Activated CD4-positive, alpha-beta memory T cell treated with anti-CD3 and anti-CD28 coated beads, Interleukin-2, amount 10 ng/mL, durations not matched to agents 7 days and 5 days (primary cell): ENCODE data around the gene MYCBPAP. TPM values are rescaled to one million over a fixed set of nuclear protein-coding genes. Genes with fewer than 3 reads are reported as not detected.
"Not testable (repeated sequence)": the region's sequence is repeated elsewhere in the genome, so short reads cannot be mapped to it uniquely, and the experiment has no call there.

Source experiments
- CTCF ChIA-PET: fragments of 350-600 bp; sonication (Branson Sonifier 250); formaldehyde crosslinking; loops from one replicate; lab custom pipeline; 2021; ENCODE audit warnings: antibody characterized with exemption, inconsistent platforms; lab: Charles Lee
- POLR2A ChIA-PET: fragments of 350-600 bp; sonication (Branson Sonifier 250); formaldehyde crosslinking; loops from one replicate; lab custom pipeline; 2021; ENCODE audit warnings: antibody characterized with exemption; lab: Charles Lee
- DNase-seq: peaks from one replicate; pipeline ENCODE4 v3.0.0-alpha.2; 2020
- H3K27ac Mint-ChIP-seq: one replicate; pipeline ENCODE4 v1.8.0; 2021; ENCODE audit warnings: mild to moderate bottlenecking, mixed read lengths
- H3K27me3 Mint-ChIP-seq: one replicate; pipeline ENCODE4 v1.8.0; 2021; ENCODE audit warnings: mixed read lengths
- H3K36me3 Mint-ChIP-seq: one replicate; pipeline ENCODE4 v1.8.0; 2021; ENCODE audit warnings: low read depth, mixed read lengths
- H3K4me1 Mint-ChIP-seq: one replicate; pipeline ENCODE4 v1.8.0; 2021; ENCODE audit warnings: mixed read lengths
- H3K4me3 Mint-ChIP-seq: one replicate; pipeline ENCODE4 v1.8.0; 2021; ENCODE audit warnings: mild to moderate bottlenecking, mixed read lengths
- H3K9me3 Mint-ChIP-seq: one replicate; pipeline ENCODE4 v1.8.0; 2021; ENCODE audit warnings: mixed read lengths
- total RNA-seq, 2 experiments: library from RNA; stranded (reverse); gene quantifications; one replicate each; pipeline ENCODE4 v1.2.3, GENCODE V29; 2021

MYCBPAP gene
- total RNA-seq, 2 experiments from 2014 or later = 13.4 to 15.2 TPM

DNA sequence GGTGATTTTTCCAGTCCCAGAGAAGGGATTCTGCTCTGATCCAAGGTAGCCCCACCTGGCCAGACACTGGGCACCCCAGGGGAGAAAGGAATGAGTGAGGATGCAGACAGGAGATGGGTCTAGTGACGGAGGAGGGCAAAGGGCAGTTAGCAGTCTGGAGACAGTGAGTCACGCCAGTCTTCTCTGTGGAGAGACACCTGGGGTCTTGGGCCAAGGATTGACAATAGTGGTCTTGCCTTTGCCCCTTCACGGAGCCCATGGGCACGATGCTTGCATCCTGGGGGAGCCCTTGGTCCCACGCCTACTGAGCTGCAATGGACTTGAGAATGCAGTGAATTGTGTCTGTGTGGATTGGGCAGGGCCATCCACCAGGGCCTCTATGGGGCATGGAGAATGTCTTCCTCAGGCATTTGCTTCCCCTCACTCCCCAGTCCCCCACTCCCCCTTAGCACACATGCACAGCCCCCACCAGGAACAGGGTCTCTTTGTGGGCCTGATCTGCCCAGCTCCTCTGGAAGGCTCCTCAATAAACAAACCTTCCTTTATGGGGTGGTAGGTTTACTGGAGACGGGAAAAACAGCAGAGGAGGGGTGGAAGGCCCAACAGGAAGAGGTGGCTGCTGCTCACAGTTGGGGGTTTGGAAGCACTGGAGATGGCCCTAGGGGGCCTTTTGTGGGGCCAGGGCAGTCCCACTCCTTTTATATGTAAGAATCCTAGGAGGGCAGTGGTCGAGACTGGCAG is 41.0 kb upstream of the MYCBPAP start:
- Mint-ChIP-seq H3K27me3 (peaks cover 20% of the 10 kb centered on the region), H3K4me1 (peaks cover 29% of the 10 kb centered on the region), H3K27ac (no peak overlapping the region), H3K4me3 (no peak overlapping the region), H3K9me3 (no peaks in the 10 kb centered on the region), H3K36me3 (no peaks in the 10 kb centered on the region)
- ChIA-PET POLR2A (interaction anchor here (1.1 kb wide), 1 partner anchor 12 kb away, joined by 3 read pairs; no protein-coding TSS in a partner anchor), CTCF (interaction anchor here (1.1 kb wide), 1 partner anchor 12 kb away, joined by 4 read pairs; no protein-coding TSS in a partner anchor)
- no peak for DNase-seq

GRCh38 chr17:50467855-50468303 is 40.4 kb upstream of the MYCBPAP start:
- no peak for DNase-seq
- Mint-ChIP-seq H3K27ac (no peak overlapping the region), H3K36me3 (no peaks in the 10 kb centered on the region), H3K4me1 (peaks cover 29% of the 10 kb centered on the region), H3K9me3 (no peaks in the 10 kb centered on the region), H3K27me3 (peaks cover 20% of the 10 kb centered on the region), H3K4me3 (no peak overlapping the region)
- ChIA-PET CTCF (interaction anchor here (1.1 to 1.7 kb wide), 2 partner anchors 11 to 70 kb away, joined by 4 to 5 read pairs; partner anchors contain the start of gene LRRC59), POLR2A (no interaction called here)

DNA sequence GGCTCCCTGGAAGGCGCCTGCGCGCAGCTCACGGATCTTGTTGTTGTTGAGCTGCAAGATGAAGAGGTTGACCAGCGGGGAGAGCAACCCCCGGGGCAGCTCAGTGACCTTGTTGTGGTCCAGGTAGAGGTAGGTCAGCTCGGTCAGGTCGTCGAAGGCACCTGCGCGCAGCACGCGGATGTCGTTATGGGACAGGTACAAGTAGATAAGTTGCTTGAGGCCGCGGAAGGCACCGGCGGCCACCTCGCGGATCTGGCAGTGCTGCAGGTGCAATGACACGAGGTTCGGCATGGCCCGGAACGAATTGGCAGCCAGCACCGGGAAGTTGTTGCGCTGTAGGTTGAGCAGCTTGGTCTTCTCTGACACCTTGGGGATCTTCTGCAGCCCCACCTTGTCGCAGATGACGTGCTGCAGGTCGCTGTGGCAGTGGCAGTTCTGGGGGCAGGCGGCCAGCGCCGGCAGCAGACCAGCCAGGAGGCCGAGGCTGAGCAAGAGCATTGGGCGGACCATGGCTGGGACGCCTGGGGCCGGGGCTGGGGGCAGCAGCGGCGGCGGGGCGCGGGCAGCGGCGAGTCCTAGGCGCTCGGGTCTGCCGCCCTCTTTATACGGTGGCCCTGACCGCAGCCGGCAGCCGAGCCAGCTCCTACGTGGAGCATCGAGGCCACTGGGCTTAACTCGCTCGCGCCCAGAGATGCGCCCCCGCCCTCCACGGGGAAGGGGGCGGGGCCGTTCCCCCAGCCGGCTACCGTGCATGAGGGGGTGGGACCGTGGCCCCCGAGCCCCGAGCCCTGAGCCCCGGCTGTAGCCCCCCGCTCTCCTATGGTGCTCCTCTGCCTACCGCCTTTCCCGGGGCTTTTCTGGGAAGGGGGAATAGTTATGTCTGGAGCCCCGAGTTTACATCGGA is 39.7 kb upstream of the MYCBPAP start, which contains the start of gene CHAD:
Gene CHAD (minus strand): TSS at position 577 of the 904 bp plus-strand sequence. CDS start 67 bp downstream, at position 510.
- H3K4me1 Mint-ChIP-seq = peaks cover 29% of the 10 kb centered on the region
- H3K27ac Mint-ChIP-seq = no peak within 1 kb of the TSS
- no peaks in the 10 kb centered on the region for H3K9me3 Mint-ChIP-seq
- H3K36me3 Mint-ChIP-seq = no peaks in the 10 kb centered on the region
- ChIA-PET POLR2A (no interaction called here), CTCF (interaction anchor here (1.1 to 1.7 kb wide), 2 partner anchors 11 to 71 kb away, joined by 4 to 5 read pairs; partner anchors contain the start of gene LRRC59)
- no peak within 1 kb of the TSS for H3K4me3 Mint-ChIP-seq
- peaks cover 20% of the 10 kb centered on the region for H3K27me3 Mint-ChIP-seq
- no peak for DNase-seq

GRCh38 chr17:50469208-50469605 is 39.0 kb upstream of the MYCBPAP start:
- no peaks in the 10 kb centered on the region for H3K9me3 Mint-ChIP-seq
- H3K4me3 Mint-ChIP-seq = no peak overlapping the region
- H3K27me3 Mint-ChIP-seq = peaks cover 20% of the 10 kb centered on the region
- ChIA-PET CTCF (interaction anchor here (1.7 kb wide), 1 partner anchor 72 kb away, joined by 5 read pairs; the partner anchor contains the start of gene LRRC59), POLR2A (no interaction called here)
- no peak overlapping the region for H3K27ac Mint-ChIP-seq
- H3K36me3 Mint-ChIP-seq = no peaks in the 10 kb centered on the region
- DNase-seq = no peak
- H3K4me1 Mint-ChIP-seq = peaks cover 29% of the 10 kb centered on the region

- Mint-ChIP-seq H3K4me1 (peaks cover 29% of the 10 kb centered on the region), H3K27me3 (peaks cover 20% of the 10 kb centered on the region), H3K36me3 (no peaks in the 10 kb centered on the region)
These were observed 38.5 kb upstream of the MYCBPAP start for GRCh38 chr17:50469671-50470305.

DNA sequence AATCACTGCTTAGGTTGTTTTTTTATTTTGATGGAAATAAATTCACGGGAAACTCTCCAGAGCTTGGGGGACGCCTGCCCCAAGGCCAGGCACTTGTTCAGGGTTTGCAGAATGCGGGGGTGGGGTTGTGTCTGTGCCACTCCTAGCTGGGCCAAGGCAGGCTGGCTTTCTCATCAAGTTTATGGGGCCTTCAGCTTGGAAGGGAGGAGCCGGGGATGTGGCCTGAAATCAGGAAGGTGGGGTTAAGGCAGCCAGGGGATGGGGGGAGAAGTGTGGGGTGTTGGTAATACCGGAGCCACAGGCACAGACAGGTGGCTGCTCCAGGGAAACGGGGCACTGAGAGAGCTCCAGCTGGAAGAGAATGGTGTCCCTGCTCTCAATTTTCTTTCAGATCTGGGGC is 37.8 kb upstream of the MYCBPAP start:
- CTCF ChIA-PET = interaction anchor here (1.0 to 1.2 kb wide), 2 partner anchors 9 to 73 kb away, joined by 3 to 5 read pairs; partner anchors contain the start of gene LRRC59
- no peak overlapping the region for H3K4me3 Mint-ChIP-seq
- no peaks in the 10 kb centered on the region for H3K9me3 Mint-ChIP-seq
- H3K4me1 Mint-ChIP-seq = peaks cover 26% of the 10 kb centered on the region
- POLR2A ChIA-PET = interaction anchor here (1.4 kb wide), 1 partner anchor 50 kb away, joined by 3 read pairs; no protein-coding TSS in a partner anchor
- peaks cover 20% of the 10 kb centered on the region for H3K27me3 Mint-ChIP-seq
- no peaks in the 10 kb centered on the region for H3K36me3 Mint-ChIP-seq
- no peak for DNase-seq
- H3K27ac Mint-ChIP-seq = no peak overlapping the region

More at GRCh38 chr17:50469671-50470305, 38.5 kb upstream of the MYCBPAP start:
- Mint-ChIP-seq H3K27ac (no peak overlapping the region), H3K4me3 (no peak overlapping the region), H3K9me3 (no peaks in the 10 kb centered on the region)
- ChIA-PET CTCF (interaction anchor here (1.2 to 1.7 kb wide), 2 partner anchors 10 to 72 kb away, joined by 5 read pairs; partner anchors contain the start of gene LRRC59), POLR2A (interaction anchor here (1.4 kb wide), 1 partner anchor 49 kb away, joined by 3 read pairs; no protein-coding TSS in a partner anchor)
- DNase-seq = no peak

GRCh38 chr17:50471009-50471905 is 37.0 kb upstream of the MYCBPAP start:
- POLR2A ChIA-PET = interaction anchor here (1.4 kb wide), 1 partner anchor 50 kb away, joined by 3 read pairs; no protein-coding TSS in a partner anchor
- H3K9me3 Mint-ChIP-seq = no peaks in the 10 kb centered on the region
- no peak overlapping the region for H3K4me3 Mint-ChIP-seq

DNA sequence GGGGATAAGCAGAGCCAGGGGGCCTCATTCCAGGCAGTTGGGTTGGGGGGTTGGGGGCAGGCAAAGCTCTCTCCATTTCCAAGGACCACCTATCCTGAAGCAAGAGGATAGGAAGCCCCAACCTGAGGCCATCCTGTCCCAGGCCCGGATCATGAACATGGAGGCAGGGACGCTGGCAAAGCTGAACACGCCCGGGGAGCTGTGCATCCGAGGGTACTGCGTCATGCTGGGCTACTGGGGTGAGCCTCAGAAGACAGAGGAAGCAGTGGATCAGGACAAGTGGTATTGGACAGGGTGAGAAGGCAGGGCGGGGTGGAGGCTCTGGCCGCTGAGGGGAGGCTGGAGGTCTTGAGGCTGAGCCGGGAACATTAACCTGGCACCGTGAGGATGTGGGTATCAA is 36.0 kb upstream of the MYCBPAP start:
- DNase-seq = no peak

More at GRCh38 chr17:50471009-50471905, 37.0 kb upstream of the MYCBPAP start:
- CTCF ChIA-PET = interaction anchor here (1.0 to 2.9 kb wide), 2 partner anchors 74 to 109 kb away, joined by 3 to 9 read pairs; partner anchors contain the start of gene LRRC59
- Mint-ChIP-seq H3K36me3 (no peaks in the 10 kb centered on the region), H3K27ac (no peak overlapping the region), H3K4me1 (peaks cover 19% of the 10 kb centered on the region), H3K27me3 (peaks cover 21% of the 10 kb centered on the region)
- DNase-seq = no peak

DNA sequence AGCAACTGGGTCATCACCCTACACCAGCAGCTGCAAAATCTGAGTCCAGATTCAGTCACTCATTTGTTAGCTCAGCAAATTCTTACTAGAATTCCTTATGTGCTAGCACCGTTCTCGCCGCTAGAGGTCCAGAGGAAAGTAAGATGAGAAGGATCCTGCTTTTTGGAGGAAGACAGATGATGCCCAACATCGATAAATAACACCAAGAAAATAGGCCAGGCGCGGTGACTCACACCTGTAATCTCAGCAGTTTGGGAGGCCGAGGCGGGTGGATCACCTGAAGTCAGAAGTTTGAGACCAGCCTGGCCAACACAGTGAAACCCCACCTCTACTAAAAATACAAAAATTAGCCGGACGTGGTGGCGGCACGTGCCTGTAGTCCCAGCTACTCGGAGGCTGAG is 35.5 kb upstream of the MYCBPAP start:
- H3K4me3 Mint-ChIP-seq, POLR2A ChIA-PET, H3K27ac Mint-ChIP-seq, H3K9me3 Mint-ChIP-seq, H3K36me3 Mint-ChIP-seq, H3K4me1 Mint-ChIP-seq, DNase-seq: not testable (repeated sequence)
- peaks cover 20% of the 10 kb centered on the region for H3K27me3 Mint-ChIP-seq
- CTCF ChIA-PET = interaction anchor here (2.9 kb wide), 1 partner anchor 111 kb away, joined by 9 read pairs; no protein-coding TSS in a partner anchor

More for the DNA sequence above, 36.0 kb upstream of the MYCBPAP start:
- ChIA-PET CTCF (interaction anchor here (2.9 kb wide), 1 partner anchor 110 kb away, joined by 9 read pairs; no protein-coding TSS in a partner anchor), POLR2A (no interaction called here)
- Mint-ChIP-seq H3K27me3 (peaks cover 24% of the 10 kb centered on the region), H3K36me3 (no peaks in the 10 kb centered on the region), H3K27ac (no peak overlapping the region), H3K4me3 (no peak overlapping the region), H3K9me3 (no peaks in the 10 kb centered on the region), H3K4me1 (peaks cover 9% of the 10 kb centered on the region)

DNA sequence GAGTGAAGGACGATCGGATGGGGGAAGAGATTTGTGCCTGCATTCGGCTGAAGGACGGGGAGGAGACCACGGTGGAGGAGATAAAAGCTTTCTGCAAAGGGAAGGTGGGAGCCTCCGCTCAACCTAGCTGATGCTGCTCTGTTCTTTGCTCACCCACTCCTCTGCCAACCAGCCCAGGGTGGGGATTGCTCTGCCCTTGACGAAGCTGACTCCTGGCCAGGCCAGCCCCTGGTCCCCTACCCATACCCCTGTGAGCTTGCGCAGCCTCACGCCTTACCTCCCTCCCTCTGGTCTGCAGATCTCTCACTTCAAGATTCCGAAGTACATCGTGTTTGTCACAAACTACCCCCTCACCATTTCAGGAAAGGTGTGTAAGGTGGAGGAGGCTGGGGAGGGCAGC is 34.3 kb upstream of the MYCBPAP start:
- ChIA-PET POLR2A (no interaction called here), CTCF (interaction anchor here (0.6 to 2.9 kb wide), 3 partner anchors 77 to 149 kb away, joined by 3 to 9 read pairs (median 4); partner anchors contain the start of gene LRRC59)
- peaks cover 11% of the 10 kb centered on the region for H3K27me3 Mint-ChIP-seq
- no peak for DNase-seq
- no peak overlapping the region for H3K4me3 Mint-ChIP-seq
- H3K4me1 Mint-ChIP-seq = peaks cover 7% of the 10 kb centered on the region
- H3K27ac Mint-ChIP-seq = no peak overlapping the region
- H3K9me3 Mint-ChIP-seq = no peaks in the 10 kb centered on the region
- H3K36me3 Mint-ChIP-seq = no peaks in the 10 kb centered on the region

GRCh38 chr17:50474523-50474922 is 33.7 kb upstream of the MYCBPAP start:
- H3K4me1 Mint-ChIP-seq = peaks cover 11% of the 10 kb centered on the region
- H3K27ac Mint-ChIP-seq = no peak overlapping the region
- ChIA-PET CTCF (interaction anchor here (1.8 kb wide), 1 partner anchor 77 kb away, joined by 9 read pairs; the partner anchor contains the start of gene LRRC59), POLR2A (interaction anchor here (1.5 kb wide), 1 partner anchor 102 kb away, joined by 3 read pairs; the partner anchor contains the start of genes EME1 and MRPL27)
- peaks cover 9% of the 10 kb centered on the region for H3K27me3 Mint-ChIP-seq
- no peak overlapping the region for H3K4me3 Mint-ChIP-seq
- no peaks in the 10 kb centered on the region for H3K9me3 Mint-ChIP-seq
- no peaks in the 10 kb centered on the region for H3K36me3 Mint-ChIP-seq
- no peak for DNase-seq
